ENCODE data around the gene ZNF786.

- TF ChIP-seq, protein P1, sequence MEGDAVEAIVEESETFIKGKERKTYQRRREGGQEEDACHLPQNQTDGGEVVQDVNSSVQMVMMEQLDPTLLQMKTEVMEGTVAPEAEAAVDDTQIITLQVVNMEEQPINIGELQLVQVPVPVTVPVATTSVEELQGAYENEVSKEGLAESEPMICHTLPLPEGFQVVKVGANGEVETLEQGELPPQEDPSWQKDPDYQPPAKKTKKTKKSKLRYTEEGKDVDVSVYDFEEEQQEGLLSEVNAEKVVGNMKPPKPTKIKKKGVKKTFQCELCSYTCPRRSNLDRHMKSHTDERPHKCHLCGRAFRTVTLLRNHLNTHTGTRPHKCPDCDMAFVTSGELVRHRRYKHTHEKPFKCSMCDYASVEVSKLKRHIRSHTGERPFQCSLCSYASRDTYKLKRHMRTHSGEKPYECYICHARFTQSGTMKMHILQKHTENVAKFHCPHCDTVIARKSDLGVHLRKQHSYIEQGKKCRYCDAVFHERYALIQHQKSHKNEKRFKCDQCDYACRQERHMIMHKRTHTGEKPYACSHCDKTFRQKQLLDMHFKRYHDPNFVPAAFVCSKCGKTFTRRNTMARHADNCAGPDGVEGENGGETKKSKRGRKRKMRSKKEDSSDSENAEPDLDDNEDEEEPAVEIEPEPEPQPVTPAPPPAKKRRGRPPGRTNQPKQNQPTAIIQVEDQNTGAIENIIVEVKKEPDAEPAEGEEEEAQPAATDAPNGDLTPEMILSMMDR (IDR thresholded peaks at IDR 0.05) = no peak
- TF ChIP-seq POLR2AphosphoS5 (IDR thresholded peaks at IDR 0.05) (no peak), POLR2A (IDR thresholded peaks at IDR 0.05) (no peak), EP300 (IDR thresholded peaks at IDR 0.05) (no peak)
Measured at GRCh38 chr7:149031353-149031910, 59.1 kb downstream of the ZNF786 start.
